ENCODE measurements around the gene ACTR1B.
"Not testable (repeated sequence)": the region's sequence is repeated elsewhere in the genome, so short reads cannot be mapped to it uniquely, and the experiment has no call there.

Gene ACTR1B

DNA sequence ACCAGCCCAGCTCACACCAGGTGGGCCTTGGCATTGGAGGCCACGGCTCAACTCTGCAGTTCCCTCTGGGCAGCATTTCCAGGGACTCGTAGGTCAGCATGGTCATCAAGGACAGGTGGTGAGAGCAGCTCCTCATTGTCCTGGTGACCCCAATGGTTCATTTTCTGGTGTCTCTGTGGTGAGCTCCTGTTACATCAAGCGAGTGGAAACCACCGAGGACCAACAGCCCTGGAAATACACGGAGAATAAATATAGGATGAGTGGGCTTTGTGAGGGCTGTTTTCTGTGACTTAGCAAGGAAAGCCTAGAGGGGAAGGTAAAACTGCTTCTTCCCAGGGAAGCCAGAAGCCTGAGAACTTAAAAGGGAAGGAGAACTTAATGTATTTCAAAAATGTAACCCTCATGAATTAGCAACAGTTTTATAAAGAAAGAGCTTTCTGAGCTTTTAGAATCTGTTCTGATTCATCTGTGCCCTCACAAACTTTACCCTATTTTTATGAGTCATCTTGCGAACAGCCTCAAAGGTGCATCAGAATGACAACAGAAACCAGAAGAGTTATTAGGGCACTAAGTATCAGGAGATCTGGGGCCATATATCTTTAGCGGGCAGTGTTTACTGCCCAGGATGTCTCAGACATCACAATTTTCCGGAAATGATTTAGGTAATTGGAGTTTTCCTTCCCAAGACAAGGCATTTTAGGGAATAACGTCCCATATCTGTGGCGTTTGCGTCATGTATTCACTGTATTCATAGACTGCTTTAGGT is 24.4 kb upstream of the ACTR1B start:
- DNase-seq = no peak

DNA sequence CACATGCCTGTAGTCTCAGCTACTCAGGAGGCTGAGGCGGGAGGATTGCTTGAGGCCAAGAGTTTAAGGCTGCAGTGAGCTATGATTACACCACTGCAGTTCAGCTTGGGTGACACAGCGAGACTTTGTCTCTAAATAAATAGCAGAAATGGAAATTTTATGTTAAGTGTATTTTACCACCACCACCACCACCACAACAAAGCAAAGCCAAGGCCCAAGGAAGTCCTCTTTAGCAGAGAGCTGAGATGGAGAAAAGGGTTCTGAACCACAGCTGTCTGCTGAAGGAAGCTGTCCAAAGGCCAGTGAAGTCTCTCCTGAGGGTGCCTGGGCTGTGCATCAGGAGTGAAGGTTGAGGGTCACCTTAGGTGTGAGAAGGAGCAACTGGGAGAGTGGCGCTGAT is 23.4 kb upstream of the ACTR1B start:
- DNase-seq = not testable (repeated sequence)

DNA sequence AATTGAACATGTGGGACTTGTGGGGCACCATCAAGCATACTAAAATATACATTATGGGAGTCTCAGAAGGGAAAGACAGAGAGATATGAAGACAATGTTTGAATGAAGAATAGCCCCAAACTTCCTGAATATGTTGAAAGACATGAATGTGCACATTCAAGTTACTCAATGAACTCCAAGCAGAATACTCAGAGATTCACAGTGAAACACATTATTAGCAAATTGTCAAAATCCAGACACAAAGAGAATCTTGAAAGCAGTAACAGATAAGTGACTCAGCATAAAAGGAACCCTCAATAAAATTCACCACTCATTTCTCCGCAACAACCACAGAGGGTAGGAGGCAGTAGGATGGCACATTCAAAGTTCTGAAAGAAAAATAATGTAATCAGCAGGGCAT is 14.5 kb upstream of the ACTR1B start:
- no peak for DNase-seq

DNA sequence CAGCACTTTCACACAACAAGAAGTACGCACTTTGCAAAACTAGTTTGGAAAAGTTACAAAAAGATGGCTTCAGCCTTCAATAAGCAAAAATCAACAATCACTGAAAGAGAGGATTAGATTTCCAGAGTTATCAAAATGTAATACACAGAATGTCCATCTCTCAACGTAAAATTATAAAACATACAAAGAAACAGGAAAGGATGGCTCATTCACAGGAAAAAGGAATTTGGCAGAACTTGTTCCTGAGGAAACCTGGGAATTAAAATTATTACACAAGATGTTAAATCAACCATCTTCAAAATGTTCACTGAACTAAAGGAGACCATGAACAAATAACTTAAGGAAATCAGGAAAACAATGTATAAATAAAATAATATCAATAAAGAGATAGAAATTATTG is 13.6 kb upstream of the ACTR1B start:
- DNase-seq = no peak

DNA sequence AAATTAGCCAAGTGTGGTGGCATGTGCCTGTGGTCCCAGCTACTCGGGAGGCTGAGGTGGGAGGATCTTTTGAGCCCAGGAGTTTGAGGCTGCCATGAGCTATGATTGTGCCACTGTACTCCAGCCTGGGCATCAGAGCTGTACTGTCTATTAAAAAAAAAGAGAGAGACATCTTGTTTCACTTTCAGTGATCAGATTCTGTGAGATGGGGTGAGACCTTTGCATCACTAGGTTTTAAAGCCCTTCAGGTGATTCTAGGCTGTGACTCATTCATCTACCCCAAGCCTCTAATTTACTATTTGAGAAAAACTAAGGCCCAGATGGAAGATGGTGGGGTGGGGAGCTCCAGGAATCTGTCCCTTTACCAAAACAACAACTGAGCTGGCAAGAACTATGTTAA is 12.8 kb upstream of the ACTR1B start:
- DNase-seq = no peak

DNA sequence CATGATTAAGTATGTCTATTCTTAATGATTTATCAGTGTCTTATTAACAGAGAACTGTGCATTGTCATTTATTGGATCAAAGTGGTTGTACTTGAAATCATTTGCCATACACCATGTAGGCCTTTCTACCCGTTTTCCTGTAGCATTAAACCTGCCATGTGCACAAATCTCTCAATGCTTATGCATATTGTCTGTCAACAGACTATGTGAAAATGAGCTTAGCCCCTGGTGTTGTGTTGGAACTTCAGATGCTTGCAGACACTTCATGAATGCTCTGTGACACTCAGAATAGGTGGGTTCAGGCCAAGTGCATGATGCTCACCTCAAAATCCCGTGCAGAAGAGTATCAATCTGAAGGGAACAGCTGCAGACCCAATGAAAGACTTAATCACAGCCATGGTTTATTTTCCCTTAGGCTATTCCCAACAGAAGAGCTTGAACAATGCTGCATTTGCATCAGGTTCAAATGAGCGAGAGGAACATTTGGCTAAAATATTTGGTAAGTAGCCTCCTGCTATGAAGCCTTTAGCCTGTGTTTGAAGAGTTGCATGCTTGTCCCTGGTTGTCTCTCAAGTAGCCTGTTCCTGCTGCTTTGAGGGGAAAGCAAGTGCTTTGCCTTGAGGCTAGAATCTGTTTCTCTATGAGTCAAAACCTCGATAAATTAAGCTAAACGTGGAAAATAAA is 11.7 kb upstream of the ACTR1B start:
- DNase-seq = peak; percentile 18

DNA sequence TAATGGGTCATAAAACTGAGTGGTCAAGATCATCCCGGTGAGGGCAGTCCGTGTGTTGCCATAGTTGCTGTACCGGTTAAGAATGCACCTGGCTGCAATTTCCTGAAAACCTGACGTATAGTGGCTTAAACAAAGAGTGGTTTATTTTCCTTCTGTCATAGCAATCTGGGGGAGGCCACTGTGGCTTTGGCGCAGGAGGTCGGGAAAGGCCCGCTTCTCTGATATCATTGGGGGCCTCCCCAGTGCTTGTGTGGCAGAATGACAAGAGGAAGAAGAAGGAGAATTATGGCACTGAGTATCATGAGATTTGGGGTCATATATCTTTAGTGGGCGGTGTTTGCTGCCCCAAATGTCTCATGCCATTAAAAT is 10.1 kb upstream of the ACTR1B start:
- DNase-seq = no peak

DNA sequence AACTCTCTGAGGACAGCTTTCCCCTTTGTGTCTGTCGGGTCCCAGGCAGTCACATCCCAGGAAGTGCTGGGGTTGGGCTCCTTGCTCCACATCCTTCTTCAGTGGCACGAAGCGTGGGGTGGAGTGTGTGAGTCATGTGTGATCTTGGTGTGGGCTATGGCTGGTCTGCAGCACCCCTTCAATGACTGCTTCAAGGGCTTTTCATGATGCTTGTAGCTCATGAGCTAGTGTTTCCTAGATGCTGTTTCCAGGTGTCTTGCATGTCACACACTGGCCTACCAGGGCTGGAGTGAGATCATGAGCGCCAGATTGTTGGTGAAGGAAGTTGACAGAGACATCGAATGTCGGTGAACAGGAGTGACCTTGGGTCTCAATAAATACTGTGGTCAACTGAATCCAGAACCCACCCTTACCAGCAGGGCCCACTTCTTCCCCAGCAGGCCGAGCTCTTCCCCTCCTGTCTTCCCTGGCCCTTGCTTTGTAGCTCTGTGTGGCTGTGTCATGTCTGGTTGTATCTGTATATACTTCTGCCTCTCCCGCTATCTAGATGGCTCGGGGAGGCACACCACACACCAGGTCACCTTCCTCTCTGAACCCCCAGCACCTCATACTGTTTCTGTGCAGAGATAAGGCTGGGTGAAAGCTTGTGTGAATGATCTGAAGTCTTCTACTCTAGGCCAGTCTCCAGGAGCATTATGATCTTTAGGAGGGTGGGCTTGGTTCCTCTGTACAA is 9.5 kb upstream of the ACTR1B start:
- DNase-seq = no peak

DNA sequence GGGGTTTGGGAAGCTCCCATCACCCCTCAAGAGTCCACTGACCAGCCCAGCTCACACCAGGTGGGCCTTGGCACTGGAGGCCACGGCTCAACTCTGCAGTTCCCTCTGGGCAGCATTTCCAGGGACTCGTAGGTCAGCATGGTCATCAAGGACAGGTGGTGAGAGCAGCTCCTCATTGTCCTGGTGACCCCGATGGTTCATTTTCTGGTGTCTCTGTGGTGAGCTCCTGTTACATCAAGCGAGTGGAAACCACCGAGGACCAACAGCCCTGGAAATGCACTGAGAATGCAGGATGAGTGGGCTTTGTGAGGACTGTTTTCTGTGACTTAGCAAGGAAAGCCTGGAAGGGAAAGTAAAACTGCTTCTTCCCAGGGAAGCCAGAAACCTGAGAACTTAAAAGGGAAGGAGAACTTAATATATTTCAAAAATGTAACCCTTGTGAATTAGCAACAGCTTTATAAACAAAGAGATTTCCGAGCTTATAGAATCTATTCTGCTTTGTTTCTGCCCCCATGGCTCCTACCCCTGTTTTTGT is 8.8 kb upstream of the ACTR1B start:
- not testable (repeated sequence) for DNase-seq

DNA sequence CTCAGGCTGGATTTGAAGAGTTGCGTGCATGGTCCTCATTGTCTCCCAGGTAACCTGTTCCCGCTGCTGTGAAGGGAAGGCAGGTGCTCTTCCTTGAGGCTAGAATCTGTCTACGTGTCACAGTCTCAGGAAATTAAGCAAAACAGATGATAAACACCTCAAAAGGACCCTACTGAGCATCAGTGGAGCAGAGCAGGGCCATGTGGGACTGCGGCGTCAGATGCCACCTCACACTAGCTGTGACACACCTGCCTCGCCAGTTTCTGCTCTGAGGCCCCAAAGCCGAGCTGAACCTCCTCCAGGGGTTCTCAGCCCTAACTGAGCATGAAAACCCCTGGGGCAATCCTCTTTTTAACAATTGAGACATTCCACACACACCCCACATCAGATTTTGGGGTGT is 7.7 kb upstream of the ACTR1B start:
- no peak for DNase-seq

DNA sequence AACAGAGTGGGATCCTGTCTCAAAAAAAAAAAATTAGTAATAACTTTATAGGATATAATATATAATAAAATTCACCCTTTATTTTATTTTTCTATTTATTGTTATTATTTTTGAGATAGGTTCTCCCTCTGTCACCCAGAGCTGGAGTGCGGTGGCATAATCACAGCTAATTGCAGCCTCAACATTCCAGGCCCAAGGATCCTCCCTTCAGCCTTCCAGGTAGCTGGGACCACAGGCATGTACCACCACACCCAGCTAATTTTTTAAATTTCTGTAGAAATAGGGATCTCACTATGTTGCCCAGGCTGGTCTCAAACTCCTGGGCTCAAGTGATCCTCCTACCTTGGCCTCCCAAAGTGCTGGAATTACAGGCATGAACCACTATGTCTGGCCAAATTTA is 6.6 kb upstream of the ACTR1B start:
- no peak for DNase-seq

DNA sequence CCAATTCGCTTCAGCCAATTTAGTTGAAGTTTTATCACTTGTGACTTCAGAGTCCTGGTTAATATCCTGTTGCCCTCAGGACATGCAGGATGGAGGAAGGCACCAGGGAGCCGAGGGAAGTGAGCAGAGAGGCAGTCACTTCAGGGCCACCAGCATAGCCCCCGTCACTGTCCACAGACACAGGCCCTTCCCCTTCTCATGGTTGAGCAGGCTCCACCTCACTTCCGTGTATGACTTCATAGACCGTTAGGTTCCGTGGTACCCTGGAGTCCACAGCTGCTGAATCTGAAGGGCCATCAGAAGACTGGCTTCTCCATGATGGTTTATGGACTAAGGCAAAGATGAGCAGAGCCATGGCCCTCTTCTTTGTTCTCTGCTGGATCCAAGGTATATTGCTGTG is 5.6 kb upstream of the ACTR1B start, which contains the start of gene C2orf92:
Gene C2orf92, plus strand, starts transcription at position 266 of the 400 bp plus-strand sequence. Its CDS starts 76 bp downstream, at position 342.
- no peak for DNase-seq

DNA sequence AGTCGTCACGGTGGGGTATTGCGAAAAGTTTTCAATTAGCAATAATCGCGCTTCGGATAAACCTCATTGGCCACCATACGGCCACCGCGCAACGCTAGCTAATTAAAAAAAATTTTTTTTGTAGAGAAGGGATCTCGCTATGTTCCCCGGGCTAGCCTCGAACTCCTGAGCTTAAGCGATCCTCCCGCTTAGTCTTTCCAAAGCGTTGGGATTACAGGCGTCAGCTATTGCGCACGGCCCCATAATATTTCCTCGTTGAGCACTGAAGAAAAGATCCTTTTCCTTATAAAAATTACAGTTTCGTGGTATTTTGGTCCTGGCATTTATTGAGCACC is 759 bp upstream of the ACTR1B start:
- peak; percentile 63 for DNase-seq

DNA sequence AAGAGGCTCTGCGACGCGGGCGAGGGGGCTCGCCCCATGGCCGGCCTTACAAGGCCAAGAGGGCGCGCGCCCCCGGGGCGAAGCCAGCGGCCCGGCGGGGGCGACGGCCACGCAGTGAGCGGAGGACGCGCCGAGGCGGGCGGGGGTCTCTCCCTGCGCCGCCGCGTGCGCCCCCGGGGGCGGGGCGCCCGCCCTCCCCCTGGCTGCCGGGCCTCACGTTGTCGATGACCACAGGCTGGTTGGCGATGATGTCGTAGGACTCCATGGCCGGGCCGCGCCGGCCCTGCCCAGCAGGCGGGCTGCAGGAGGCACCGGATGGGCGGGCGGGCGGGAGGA is 250 bp downstream of the ACTR1B start:
- DNase-seq = no peak

DNA sequence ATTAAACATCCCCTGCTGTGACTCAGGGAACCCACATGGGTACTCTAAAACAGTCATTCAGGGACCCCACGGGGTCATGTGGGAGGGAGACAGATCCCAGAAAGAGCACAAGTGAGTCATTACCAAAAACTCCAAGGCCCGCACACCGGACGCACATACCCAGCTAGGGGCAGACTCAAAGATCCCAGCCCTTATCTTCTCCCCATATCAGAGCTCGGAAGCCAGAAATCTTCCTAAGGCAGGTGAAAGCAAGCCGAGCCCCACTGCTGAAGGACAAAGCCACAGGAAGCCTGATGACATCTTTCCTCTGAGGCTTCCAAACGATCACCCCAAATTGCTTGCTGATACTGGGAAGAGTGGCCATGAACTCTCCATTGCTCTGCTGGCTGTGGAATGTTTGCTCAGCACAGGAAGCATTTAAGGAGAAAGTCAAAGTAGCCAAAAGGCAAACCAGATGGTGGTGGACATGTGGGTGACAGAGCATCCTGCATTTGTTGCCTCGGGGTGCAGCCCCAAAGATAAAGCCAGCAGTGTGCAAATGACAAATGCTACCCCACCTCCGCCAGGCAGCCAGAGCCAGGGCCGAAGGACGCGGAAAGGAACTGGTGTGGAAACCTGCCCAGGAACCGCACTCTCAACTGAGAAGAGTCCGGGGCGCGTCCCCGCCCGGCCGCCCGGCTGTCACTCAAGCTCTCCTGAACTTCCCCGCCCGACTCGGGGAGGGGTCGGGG is 784 bp downstream of the ACTR1B start:
- DNase-seq = peak; percentile 44

DNA sequence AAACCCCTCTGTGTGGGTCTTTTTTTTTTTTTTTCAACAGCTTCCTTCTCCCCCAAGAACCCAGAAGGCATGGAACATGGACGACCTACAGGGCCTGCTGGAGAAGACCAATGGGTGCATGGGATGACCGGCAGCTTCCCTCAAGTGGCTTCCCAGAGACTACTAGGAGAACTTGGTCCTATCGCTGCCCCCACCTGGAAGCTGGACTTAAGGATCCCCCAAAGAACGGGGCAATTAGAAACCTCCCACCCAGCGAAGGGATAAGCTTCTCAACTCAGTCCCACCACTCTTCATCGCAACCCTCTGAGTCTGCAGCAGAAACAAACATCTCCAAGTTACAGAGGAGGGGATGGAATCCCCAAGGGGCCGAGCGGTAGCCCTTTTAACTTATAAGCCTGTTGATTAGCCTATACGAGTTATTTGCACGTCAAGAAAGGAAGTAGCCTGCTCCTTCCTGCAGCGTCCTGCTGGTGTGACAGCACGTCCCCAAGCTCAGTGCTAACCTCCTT is 1.4 kb downstream of the ACTR1B start:
- DNase-seq = no peak

DNA sequence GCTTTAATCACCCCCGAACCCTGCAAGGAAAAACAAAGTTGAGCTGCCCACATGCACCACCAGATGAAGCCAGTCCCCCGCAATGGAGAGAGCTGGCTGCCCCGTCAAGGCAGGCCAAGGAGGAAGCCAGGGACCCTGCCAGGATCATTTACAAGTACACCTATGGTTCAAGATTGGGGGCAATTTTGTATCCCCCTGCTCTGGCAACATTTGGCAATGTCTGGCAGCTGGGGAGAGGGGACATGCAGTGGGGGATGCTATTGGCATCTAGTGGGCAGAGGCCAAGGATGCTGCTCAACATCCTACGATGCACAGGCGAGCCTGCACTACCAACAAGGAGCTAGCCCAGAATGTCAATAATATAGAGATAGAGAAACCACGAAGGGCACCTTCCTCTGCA is 1.9 kb downstream of the ACTR1B start:
- no peak for DNase-seq

DNA sequence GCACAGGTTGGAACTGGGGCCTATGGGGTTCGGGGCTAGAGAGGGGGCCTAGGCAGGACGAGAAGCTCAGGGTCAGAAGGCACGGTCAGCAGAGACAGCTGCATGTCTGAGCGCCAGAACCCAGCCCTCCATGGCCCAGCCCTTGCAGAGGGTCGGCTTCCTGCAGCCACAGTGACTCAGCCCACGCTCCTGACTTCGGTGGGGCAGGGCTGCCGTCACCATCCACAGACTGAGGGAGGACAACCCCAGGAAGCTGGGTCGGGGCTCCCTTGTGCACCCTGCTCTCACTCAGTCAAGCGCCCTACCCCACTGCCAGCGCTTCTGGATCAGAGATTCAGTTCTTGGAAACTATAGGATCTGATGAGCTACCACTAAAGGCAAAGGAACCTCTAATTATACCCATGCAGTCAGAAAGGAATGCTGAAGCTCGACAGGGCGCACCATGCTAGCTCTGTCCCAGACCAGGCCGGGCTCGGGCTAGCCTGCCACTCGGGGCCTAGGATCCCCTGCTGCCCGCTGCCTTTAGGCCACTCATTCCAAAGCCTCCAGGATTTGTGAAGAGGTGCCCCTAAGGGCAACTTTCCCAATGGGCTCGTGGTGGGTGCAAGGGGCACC is 3.0 kb downstream of the ACTR1B start:
- DNase-seq = no peak

DNA sequence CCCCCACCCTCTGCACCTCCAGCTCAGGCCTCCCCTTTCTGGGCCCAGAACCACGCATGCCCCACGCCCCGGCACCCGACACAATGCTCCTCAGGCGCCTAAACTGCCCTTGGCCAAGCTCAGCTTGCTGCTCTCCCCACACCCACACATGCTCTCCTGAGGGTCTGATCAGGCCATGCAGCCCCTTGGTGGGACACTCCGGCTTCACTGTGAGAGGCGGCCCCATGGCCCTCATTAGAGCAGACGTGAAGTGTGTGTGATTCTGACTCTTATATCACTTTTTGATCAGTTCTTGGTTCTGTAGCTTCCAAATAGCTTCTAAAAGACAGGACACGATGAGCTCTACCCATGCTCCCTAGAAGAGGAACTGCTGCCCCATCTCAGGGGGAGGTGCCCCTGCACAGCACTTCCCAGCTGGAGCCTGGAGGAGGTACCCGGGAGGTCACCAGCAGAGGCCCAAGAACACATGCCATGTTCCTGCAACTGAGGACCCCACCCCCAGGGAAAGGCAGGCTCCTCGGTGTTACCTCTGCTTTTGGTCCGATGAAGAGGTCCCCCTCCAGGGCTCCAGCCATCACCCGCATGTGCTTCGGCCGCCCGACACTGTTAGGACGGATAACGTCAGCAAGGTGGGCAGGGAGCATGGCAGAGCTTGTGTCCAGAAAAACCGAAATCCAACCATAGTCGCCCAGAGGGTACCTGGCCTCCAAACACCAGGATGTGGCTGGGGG is 3.6 kb downstream of the ACTR1B start:
- DNase-seq = no peak

DNA sequence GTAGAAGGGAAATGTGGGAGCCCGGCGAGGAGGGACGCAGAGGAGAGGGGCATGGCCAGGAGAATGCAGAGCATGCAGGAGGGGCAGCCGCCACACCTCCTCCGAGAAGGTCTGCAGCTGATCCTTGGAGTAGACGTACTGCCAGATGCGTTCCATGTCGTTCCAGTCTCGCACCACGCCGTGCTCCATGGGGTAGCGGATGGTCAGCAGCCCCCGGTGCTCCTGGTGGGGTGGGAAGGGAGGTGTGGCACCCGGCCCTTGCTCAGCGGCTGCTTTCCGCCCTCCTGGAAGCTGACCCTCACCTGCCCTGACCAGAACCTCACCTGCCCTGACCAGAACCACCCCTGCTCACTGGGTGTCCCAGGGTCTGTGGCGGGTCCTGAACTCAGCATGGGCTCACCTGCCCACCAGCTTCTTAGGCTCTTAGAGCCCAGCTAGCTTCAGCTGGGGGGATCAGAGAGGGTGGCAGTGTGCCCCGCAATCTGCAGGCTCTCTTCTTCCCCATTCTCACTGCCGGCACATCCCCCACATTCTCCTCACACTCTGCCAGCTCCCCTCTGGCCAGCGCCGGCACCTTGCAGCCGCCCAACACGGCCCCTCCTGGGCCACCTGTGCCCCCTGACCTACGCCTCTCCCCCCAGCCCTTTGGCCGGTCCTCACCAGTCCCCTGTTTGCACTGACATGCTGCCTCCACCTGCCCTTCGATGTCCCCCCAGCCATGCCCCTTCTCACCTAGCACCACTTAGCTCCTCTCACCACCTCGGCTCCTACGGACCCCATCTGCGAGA is 4.4 kb downstream of the ACTR1B start:
- DNase-seq = no peak

DNA sequence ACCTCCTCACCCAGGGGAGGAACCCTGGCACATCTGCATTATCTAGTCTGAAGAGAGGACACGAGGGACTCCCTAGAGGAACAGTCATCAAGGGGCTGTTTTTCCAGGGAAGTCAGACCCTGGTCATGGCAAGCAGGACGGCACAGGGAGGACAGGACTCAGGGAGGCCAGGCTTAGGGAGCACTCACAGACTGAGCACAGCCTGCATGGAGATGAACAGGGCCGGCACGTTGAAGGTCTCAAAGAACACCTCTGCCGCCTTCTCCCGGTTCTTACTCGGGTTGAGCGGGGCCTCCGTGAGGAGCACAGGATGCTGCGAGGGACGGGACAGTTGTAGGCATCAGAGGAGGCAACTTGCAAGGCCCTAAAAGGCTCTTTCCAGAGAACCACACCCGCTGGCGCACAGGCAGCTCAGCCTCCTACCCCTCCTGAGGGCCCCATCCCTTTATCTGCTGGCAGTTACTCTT is 5.1 kb downstream of the ACTR1B start:
- DNase-seq = no peak

Data from DMS79 treated with DMSO at 0.1 percent for 48 hours (cell line).